8988T (cell line): ENCODE results near the gene B3GNT5.
A peak's percentile ranks its signal among the peaks of the same experiment; 100 is the strongest.

ENCODE experiments used
- DNase-seq: peaks from one replicate; pipeline ENCODE4 v3.0.0; 2011

The B3GNT5 gene

DNA sequence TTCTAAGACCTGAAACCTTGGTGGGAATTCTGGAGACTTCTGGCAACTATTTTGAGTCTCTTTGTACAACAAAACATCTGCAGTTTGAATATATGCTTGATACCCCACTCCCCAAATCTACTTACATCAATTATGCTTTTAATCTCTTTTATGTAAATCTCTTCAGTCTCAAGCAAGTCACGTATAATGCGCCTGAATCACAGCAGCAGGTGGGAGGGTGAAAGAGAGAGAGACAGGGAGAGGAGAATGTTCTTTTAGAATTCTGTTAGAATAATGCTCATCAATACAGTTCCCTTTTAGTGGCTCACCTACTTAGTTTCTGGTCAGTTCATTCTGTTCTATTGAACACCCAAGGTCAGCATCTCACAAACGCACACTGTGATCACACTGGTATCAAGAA, 22.2 kb upstream of the B3GNT5 start:
- no peak for DNase-seq

DNA sequence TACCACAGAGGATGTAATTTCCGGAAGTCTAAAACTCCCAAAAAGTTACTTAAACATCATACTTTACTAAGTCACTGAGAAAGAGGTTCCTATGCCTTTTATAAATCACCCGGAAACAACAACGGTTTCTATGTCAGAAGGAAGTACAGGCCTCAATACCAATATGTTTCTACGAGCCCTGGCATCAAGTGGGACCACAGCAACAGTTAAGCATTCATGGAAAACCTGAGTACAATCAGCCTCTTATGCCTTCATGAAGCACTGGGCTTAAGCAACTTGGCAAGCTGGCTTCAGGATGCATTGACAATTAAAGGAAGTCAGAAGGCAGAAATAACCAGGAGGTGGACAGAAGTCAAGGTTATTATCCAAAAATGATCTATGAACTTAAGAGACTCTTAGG, 19.1 kb upstream of the B3GNT5 start:
- DNase-seq, result no peak

DNA sequence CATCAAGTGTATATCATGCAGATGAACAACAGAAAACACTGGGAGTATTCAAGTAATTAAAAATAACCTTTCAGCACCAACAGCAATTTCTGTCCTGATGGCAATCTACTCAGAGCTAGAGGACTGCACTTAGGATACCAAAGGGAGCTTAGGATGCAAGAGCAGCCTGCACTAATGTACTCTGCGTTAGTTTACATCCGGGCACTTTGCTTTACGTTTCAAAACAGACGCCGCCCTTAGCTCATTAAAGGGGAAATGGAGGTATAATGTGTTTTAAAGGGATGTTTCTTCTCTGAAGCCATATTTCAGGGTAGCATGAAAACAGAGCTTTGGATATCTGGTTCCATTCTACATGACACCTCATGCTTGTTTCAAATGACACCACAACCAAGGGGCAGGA, 14.0 kb upstream of the B3GNT5 start:
- DNase-seq, result no peak

DNA sequence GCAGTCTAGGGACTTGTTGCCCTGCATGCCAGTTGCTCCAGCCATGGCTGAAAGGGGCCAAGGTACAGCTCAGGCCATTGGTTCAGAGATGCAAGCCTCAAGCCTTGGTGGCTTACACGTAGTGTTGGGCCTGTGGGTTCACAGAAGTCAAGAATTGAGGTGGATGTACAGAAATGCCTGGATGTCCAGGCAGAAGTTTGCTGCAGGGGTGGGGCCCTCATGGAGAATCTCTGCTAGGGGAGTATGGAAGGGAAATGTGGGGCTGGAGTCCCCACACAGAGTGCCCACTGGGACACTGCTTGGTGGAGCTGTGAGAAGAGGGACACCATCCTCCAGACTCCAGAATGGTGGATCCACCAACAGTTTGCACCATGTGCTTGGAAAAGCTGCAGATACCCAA, 10.6 kb upstream of the B3GNT5 start:
- no peak for DNase-seq

DNA sequence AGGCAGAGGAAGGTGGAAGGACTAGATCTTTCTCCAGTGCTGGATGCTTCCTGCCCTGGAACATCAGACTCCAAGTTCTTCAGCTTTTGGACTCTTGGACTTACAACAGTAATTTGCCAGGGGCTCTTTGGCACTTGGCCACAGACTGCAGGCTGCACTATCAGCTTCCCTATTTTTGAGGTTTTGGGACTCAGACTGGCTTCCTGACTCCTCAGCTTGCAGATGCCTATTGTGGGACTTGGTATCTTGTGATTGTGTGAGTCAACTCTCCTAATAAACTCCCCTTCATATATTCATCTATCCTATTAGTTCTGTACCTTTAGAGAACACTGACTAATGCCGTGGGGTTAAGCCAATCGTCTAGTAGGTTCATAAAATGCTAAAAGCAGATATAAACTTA, 8.8 kb upstream of the B3GNT5 start:
- no peak for DNase-seq

DNA sequence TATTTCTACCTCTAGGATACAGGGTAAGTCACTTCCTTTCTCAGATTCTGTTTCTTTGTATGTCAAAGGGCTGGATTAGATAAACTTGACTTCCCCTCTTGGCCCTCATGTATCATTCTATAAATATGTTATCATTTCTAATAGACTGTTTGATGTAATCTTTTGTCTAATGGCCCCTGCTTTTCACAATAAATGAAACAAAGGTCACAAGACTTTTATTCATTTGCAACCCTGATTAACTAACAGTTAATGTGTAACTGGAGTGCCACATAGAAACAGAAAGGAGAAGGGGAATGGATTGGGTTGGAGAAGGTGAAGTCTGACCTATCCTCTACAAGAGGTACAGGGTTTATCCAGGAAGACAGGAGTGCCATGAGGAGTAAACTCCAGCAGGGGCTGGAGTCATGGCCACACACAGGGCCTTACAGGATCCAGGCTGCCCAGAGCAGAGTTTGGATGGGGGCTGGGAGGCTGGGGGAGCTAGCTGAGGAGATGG, 8.0 kb upstream of the B3GNT5 start:
- DNase-seq, result no peak

DNA sequence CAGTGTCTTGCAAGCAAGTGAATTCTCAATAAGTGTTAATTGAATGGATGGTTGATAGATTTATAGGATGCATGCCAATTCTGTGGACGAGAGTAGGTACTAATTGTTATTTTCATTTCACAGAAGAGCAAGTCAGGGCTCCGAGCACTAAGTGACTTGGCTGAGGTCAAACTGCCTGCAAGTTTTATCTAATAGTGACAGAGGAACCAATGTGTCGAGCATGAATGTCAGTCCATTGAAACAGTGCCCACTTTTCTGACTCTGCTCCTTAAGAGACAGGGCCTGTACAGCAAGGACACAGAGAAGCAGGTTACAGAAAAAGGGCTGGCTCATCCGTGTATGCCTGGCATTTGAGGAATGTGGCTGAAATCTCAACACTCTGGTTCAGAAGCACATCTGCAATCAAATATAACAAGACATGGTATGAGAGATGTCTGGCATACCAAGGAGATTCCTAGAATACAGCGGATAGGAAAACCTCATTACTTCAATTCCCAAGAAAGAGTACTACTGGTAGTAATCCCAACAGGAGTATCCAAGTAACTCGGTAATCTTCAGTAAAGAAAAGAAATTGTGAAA, 6.0 kb upstream of the B3GNT5 start:
- DNase-seq, result peak; percentile 46

DNA sequence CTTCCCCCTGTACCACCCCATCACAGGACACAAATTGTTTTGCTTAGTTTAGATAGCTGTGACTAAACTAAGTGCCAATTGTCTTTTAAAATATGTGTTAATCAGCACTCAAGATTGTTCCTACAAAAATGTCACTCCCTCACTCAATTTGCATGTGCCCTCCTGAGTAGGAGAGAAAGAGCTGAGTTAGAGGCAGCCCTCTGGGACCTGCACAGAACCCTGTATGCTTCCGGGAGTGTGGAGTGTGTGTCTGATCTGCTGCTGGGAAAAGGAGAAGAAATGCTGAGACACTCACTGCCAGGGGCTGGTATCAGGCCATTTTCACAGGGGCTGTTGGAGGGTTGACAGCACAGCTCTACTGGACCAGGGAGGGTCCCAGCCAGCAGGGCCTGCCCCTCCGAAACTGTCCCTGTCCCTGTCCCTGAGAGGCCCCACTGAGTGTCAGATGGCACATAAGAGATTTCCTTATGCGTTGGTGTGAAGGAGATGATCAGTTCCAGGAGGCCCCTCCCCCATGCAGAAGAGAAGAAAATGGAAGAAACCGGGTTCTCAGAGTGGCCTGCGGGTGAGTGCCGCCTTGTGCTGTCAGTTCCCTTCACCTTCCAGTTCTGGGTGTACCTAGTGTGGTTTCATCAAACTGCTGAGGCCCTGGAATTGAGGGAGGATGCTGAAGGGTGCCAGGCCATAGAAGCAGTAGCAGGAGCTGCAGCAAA, 3.9 kb upstream of the B3GNT5 start:
- no peak for DNase-seq

DNA sequence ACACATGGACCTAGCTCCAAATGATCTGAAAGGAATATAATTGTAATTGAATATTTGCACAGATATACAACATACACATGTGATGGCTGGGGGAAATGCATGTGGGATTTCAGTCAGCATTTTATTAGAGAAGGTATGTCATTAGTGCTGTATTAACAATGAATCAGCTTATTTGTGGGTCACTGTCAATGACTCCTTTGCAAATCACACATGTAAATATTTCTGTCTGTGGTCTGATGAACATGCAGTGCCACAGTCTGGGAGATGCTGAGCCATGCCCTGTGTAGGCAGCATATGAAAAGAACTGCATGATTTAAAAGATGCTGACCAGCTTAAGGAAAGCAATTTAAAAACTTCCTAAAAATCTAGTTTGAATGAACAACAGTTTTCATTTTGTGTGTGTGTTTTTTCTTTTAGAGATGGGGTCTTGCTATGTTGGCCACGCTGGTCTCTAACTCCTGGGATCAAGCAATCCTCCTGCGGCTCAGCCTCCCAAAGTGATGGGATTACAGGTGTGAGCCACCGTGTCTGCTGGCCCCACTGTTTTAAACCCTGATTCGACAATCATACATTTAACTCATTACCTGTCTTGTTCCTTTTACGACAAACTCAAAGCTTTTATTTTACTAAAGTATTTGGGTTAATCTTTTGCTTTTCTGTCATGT, 803 bp upstream of the B3GNT5 start:
- DNase-seq, result no peak

DNA sequence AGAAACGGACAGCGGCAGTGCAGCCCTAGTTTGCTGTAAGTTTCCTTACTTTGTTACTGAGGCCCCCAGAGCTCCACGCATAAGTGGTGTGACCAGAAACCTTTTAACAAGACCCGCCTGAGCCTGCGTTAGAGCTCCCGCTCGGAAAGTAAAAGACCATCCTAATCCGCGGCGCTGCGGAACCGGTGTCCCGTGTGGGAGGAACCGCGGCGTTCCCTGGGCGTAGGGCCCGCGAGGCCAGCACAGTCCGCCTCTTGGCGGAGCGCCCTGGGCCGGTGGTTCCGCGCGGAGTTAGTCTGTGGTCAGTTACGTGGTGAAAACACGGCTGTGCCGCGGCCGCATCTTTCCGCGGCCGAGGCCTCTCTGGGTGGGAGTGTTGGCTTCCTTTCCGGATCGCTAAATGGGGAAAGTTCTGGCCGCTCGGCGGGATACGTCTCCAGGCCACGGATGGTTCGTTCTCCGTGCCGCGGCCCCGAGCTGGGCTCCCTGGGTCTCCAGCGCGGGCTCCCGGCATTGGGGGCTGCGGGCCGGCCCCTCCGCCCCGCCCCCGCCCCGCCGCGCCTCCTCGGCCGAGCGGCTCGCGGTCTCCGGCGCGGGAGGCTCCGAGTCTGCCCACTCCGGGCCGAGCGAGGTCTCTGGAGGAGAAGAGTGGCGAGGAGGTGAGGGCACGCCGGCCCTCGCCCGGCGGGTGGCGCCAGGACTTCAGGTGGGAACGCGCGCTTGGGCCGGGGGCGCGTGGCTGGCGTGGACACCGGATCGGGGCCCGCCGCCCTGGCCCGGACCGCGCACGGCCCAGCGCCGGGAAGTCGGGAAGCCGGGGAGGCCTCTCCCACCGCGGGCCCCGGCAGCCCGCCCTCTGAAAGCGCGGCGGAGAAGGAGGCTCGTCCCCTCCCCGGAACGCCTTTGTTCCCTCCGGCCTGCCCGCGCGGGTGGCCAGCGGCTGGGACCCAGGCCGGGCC, 754 bp downstream of the B3GNT5 start:
- DNase-seq, result peak; percentile 31

DNA sequence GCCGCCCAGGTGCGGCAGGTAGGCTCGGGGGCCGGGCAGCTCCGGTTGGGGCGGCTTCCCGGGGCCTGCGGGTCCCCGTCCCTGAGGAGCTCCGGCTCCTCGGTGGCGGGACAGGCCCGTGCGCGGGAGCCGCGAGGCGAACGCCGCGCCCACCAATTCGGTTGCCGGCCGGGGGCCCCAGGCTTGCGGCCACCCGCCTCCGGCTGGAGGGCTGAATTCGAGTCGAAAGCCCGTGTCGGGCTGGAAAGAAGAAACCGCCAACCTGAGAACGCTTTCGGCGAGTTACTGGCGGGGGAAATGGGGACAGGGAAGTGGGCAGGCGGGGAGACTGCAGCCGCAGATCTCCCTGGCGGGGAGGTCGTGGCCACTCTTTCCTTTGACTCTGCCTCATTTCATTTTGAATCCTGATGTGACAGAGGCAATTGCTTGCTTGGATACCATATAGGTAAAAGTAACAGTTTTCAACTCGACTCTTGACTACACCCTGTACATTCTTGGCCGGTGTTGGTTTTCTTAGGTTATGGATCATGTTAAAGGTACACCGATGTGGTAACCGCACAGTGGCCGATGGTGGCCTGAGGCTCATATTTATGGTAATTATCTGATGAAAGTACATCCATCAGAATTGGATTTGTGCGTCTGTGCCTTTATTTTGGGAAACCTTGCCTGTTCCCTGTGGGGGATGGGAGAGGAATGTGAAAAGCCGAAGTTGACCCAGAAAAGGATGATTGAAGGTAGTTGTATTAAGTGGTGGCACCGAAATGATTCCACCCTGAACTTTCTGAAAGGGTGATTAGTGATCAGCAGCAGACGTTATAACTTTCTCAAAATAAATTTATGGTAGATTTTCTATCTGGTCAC, 1.7 kb downstream of the B3GNT5 start:
- DNase-seq, result peak; percentile 23

DNA sequence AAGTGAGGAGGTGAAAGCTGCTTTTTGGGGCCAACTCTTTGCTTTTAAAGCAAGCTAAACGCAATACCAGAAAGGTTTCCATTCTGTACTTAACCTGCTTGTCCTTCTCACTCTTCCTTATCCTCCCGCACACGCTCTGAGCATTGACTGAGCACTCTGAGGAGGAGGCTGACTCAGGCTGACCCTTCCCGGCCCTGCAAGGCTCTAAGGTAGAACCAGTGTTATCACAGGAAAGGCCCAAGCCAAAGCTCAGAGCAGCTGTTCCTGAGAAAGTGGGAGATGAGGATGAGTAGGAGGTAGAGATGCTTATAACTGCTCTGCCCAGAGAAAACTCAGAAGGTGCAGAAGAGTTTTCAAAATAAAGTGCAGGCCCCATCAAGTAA, 2.3 kb downstream of the B3GNT5 start:
- no peak for DNase-seq

DNA sequence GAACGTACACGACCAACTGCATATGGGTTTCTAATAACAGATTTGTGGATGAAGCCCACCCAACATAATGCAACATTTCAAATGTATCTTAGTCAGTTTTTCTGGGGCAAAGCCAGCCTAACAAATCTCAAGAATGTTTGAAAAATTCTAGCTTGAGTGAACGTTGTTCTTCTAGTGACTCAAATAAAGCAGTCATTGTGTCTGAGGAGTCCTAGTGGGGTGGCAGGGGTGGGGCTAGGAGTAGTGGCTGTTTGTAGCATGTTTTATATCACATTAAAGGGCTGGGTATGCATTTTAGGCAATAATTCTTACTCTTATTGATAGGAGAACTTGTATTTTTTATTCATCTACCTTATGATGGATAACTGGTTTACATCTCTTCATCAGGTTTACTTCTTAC, 6.0 kb downstream of the B3GNT5 start:
- DNase-seq, result no peak

DNA sequence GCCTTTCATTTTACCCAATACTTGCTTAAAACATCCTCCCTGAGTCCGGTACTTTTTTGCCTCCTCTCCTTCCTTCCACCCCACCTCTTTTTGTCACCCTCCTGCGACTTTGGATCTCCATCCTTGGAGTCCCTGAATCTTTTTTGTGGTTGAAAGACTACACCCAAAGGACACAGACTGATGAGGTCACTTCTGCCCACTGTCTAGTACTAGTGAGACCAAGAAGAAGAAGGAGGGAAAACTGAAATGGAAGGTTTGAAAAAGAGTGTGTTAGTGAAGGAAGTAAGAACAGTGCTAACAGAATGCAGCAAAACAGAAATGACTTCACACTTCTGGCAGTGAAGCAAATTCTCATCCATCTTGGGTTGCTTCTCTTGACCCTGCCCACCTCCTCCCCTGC, 6.6 kb downstream of the B3GNT5 start:
- no peak for DNase-seq

DNA sequence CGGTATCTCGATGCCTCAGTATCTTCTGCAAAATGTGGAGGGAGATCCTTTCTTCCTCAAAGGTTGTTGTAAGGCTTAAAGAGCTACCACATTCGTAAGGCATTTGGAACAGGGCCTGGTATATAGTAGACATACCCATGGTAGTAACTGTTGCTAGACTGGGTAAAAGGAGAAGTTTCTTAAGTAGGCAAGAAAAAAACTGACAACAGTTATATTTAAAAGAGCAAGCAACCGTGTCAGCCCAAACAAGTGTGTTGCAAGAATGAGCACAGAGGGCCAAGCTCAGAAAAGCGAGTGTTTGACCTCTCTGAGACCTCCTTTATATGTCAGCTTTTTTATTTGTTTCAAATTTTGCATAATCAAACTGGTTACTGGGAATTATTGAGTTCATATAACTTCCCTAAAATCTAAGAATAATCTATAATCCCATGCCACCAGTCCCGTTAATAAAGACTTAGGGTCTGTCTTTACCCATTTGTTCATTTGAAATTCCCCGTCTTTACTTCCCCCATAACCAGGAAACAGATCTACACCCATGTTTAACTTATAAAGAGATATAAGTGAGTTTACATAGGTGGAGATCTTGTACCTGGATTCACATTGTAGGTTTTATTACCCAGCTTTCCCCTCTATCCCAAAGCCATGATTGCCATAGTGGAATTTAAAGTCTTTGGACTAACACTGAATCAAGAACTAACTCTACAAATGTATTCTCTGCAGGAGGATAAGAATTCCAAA, 7.3 kb downstream of the B3GNT5 start:
- no peak for DNase-seq

DNA sequence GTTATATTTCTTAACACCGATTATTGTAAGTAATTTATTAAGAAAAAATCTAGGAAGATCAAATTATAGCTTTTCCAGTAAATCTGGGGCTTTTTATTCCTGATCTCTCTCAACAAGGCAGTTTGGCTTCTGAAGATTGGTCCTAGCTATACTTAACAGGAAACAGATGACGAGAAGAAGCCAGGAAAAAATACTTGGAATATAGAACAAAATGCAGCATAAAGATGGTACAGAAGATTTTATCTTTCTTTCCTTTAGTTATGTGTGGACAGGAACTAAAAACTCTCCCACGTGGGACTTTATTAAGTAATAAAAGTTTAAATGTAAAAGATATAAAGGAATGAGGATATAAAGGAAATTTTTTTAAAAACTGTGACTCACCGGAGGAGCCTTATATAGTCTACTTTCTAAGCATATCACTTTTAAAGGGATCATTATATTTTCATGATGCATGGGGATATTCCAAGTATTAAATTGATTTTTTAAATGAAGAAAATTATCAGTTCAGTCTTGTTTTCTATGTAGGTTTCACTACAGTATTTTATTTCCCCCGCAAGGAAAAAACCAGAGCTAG, 8.2 kb downstream of the B3GNT5 start:
- DNase-seq, result no peak

DNA sequence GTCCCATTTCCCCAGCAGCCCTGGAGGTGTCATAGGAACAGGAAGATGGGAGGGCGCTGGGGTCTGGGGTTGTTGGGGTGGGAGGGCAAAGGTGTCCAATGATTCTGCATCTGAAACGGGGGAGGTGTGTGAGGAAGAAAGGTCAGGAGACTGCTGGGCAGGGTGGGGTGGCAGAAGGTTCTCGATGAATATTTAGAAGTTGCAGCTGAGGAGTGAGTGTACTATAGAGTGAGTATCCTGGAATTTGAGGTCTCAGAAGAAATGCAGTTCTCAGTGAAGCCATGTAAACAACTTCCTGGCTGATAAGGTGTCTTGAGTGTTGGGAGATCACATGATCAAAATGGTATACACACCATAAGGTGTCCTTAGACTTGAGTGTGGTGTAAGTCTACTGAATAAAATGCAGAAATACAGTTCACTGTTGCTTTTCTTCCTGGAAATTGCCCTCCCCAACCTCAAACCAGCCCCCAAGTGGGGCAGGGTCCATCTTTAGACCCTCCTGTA, 9.9 kb downstream of the B3GNT5 start:
- no peak for DNase-seq

DNA sequence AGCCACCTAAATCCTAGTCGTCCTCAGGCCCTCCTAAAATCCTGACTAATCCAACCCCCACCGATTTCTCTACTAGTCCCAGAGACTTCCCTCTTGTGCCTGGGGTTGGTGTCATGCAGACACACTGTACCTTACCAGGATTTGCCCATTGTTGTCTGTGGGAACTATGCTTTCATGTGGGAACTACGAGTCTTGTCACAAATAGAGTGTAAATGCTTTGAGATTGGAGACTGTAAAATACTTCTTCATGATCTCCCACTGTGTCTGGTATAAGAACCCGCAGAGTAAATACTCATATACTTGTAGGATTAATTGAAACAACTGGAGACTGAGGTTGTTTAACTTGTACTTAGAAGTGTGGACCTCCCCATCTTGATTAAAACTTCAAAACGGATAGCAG, 11.2 kb downstream of the B3GNT5 start:
- DNase-seq, result no peak

DNA sequence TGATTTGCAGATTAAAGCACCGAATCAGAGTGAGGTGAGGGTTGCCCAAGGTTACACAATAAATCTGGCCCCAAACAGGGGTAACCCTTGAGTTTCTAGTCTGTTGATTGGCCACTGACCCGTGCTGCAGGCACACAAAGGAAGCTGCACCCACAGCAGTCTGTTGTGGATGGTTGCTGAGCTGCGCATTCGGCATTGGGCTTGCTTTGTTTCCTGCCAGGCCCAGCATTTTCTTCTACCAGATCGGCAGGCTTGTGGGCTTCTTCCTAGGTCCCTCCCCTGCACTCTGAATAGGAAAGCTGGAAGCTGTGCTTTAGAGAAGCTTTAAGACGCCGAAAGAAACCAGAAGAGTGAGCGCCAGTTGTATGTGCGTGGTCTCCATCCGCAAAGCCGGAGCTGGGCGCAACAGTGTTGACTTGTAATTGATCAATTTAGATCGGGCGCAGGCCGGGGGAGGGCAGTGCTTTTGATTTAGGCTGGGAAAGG, 12.1 kb downstream of the B3GNT5 start:
- DNase-seq, result no peak

DNA sequence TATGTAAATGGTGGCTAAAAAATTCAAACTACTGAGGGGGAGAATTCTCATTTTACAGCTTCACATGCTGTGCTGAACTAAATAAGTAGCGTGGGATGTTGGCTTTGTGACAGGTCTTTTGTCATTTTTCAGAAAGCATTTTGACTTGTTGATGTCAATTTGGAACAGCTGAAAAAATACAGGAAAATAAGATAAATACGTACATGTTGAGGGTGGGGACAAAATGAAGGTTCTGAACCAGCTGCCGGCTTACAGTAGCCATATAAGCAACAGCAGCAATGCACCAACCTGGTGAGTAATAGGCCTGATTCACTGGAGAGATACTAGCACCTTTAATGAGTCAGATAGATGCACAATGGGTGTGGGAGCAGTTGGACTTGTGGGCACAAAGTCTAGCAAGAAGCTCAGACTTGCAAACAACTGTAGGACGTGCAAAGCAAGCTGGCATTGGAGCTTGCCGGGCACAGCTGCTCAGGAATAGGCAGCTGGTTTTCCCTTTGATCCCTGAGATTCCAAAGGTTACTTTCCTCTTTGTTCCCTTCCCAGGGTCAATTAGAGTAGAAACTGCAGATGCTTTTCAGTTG, 12.9 kb downstream of the B3GNT5 start:
- DNase-seq, result peak; percentile 42
